Measurements from ENCODE around the gene PNCK.

- TF ChIP-seq, protein P1, sequence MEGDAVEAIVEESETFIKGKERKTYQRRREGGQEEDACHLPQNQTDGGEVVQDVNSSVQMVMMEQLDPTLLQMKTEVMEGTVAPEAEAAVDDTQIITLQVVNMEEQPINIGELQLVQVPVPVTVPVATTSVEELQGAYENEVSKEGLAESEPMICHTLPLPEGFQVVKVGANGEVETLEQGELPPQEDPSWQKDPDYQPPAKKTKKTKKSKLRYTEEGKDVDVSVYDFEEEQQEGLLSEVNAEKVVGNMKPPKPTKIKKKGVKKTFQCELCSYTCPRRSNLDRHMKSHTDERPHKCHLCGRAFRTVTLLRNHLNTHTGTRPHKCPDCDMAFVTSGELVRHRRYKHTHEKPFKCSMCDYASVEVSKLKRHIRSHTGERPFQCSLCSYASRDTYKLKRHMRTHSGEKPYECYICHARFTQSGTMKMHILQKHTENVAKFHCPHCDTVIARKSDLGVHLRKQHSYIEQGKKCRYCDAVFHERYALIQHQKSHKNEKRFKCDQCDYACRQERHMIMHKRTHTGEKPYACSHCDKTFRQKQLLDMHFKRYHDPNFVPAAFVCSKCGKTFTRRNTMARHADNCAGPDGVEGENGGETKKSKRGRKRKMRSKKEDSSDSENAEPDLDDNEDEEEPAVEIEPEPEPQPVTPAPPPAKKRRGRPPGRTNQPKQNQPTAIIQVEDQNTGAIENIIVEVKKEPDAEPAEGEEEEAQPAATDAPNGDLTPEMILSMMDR (IDR thresholded peaks at IDR 0.05), result no peak
- no peak for TF ChIP-seq POLR2A (IDR thresholded peaks at IDR 0.05)
Measured at GRCh38 chrX:153638436-153639176, 35.0 kb downstream of the PNCK start.
